VCaP (cell line): Measurements from ENCODE around the gene METAP1D.

ENCODE experiments used
- H3K27ac ChIP-seq: fragments of 450-650 bp; 2 replicates; pipeline ENCODE4 v1.5.1; 2017
- CTCF ChIP-seq: fragments of 450-650 bp; conservative IDR thresholded peaks from 2 replicates; pipeline ENCODE4 v1.5.1; 2017; ENCODE audit warnings: mild to moderate bottlenecking, moderate library complexity

Gene METAP1D

DNA sequence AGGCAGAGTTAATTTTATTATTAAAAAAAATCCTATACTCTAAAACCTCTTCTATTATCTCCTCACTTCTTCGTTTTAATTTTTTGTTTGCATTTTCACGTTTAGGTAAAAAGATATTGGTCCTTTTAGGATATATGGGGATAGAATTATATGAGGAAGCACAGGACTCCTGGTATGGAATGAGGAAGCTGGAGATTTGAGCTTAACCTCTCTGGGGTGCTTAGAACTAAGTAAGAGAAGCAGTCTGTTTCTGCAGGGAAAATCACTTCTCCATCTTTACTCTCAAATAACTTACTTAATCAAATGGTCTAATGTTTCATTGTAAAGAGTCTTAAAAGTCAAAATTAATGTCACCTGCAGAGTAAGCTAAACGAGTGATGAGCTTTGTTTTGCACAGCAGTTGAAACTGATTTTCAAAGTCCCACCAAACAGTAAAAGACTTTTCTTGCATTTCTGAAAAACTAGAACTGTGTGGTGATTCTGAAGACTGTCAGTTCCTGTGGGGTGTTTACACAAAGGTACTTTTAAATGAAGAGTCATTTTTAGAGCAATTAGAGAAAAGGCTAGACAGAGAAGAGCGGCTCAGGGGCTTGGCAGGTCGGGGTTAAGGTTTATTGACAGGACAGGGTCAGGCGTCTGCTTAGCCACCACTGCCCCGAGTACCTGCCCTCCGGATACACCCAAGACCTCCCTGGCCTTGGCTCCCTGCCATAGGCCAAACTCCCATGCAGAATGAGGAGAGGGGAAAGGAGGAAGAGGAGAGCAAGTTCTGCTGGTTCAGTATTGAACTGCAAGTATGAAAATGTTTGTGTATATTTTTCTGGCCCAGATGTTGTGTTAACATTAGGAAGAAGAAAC lies 21.6 kb downstream of the METAP1D start:
- peak overlapping the region; percentile 75 for H3K27ac ChIP-seq
- no peak for TF ChIP-seq CTCF

GRCh38 chr2:172021955-172022354 lies 22.2 kb downstream of the METAP1D start:
- no peak for TF ChIP-seq CTCF

DNA sequence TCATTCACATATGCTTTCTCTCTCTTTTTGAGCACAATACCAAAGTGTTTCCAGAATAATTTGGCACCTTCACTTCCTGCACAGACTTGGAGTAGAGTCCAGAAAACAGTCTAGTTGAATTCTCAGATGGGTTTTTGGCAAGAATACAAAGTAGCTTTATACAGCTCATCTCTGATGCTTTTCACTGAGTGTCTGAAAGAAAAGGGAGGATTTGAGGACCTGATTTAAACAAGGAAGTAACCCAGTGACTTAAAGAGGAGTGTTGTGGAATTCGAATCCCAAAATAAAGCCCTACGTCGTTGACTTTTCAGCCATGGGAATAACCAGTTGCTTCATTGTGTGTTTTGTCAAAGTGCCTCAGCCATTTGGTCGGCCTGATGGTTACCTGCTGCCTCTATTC lies 31.8 kb downstream of the METAP1D start:
- TF ChIP-seq CTCF: no peak
- no peak overlapping the region for H3K27ac ChIP-seq

More at GRCh38 chr2:172021955-172022354, 22.2 kb downstream of the METAP1D start:
- peak overlapping the region; percentile 75 for H3K27ac ChIP-seq

GRCh38 chr2:172038121-172038520 lies 38.4 kb downstream of the METAP1D start:
- no peak for TF ChIP-seq CTCF
- no peak overlapping the region for H3K27ac ChIP-seq

DNA sequence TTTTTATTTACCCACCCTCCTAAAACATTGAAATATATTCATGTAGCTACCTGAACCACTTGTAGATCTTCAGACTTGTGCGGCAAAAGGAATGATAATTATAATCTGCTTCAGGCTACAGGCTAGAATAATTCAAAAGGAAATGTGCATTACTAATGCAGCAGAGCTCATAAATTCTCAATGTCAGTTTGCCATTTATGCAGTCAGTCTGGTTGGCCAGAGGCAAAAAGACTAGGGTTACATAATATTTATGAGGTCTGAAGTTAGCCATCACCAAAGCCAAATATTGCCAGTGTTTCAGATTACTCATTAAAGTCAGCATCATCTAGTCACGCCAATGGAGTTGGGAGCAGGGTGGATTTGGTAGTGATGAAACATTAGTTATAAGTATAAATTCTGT lies 38.9 kb downstream of the METAP1D start:
- TF ChIP-seq CTCF: no peak
- H3K27ac ChIP-seq: no peak overlapping the region

DNA sequence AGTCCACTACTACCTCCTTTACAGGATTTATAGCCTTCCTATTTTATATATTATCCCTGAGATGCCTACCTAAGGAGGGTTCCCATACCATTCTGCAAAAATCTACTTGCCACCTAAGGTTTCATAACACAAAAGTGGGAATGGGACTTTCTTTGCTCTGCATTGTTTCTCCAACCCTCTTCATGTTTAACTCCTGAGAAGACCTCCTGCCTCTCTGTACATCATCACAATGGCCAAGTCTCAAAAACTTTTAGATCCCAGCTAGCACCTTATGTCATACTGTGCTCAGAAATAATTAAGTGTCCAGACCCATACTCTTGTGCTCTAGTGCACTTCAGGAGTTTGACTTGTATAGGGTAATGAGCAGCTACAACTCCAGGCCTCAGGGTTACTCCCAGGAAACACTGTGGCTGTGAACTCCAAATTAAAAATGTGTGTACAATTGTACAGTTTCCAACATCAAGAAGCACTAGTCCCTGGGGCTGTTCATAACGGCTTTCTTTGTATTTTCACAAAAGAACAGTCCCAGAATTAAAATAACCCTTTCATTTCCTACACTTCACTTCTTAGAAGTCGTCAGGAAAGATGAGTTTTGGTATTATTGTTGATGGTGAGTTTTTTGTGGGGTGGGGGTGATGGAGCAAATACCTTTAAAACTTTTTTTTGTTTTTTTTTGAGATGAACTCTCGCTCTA lies 39.4 kb downstream of the METAP1D start:
- no peak overlapping the region for H3K27ac ChIP-seq
- no peak for TF ChIP-seq CTCF

DNA sequence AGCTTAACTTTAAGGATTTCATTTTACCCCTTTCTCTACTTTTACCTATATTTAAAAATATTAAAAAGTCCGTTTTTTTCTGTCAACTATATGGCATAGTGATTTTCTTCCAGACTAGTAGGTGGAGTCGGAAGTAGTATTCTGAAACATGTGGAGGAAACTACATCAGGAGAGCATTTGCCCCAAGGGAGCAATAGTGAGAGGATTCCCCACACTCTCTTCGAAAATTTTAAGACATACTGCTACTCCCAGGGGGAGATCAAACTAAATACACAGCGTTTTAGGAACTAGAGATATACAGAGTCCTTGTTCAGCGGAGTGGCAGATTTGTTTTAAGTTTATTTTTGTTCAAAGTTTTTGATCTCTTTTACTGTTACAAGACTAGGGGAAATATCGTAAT lies 40.6 kb downstream of the METAP1D start:
- H3K27ac ChIP-seq: no peak overlapping the region
- TF ChIP-seq CTCF: no peak
